VCaP (cell line): Measurements from ENCODE around the gene NACC1.

Source experiments
- H3K27ac ChIP-seq: fragments of 450-650 bp; 2 replicates; pipeline ENCODE4 v1.5.1; 2017
- TF ChIP-seq, protein P1 (sequence below): fragments of 450-650 bp; conservative IDR thresholded peaks from 2 replicates; pipeline ENCODE4 v1.5.1; 2017; ENCODE audit warnings: mild to moderate bottlenecking, moderate library complexity

The NACC1 gene

DNA sequence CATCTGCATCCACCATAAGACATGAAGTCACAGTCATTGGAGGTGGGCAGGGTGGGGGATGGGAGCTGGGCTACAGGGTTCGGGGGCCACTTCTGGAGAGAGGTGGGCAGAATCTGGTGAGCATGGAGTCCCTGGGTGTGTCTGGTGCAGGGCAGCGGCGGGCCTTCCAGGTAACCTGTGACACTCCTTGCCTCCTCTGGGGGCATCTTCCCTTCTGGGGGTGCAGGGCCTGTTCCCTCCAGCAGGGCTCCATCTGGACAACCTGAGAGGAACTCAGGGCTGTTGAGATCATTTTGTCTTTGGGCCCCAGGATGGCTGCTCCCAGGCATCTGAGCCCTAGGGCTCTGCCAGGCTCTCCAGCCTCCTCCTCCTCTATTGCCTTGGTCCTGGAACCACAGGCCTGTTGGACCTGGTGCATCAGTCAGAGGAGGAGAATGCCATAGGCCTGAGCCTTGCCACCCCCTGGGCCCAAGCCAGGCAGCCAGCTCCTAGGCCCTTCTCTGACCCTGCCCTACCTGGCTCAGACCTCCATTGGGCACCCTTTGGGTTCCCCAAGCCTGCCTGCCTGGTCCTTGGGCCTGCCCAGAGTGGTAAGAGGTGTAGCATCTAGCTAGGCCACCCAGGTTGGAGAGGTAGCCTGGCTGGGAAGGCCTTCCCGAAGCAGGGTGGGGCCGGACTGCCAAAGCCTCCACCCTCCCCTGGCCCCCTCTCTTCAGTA is 28.8 kb upstream of the NACC1 start:
- TF ChIP-seq, protein P1, sequence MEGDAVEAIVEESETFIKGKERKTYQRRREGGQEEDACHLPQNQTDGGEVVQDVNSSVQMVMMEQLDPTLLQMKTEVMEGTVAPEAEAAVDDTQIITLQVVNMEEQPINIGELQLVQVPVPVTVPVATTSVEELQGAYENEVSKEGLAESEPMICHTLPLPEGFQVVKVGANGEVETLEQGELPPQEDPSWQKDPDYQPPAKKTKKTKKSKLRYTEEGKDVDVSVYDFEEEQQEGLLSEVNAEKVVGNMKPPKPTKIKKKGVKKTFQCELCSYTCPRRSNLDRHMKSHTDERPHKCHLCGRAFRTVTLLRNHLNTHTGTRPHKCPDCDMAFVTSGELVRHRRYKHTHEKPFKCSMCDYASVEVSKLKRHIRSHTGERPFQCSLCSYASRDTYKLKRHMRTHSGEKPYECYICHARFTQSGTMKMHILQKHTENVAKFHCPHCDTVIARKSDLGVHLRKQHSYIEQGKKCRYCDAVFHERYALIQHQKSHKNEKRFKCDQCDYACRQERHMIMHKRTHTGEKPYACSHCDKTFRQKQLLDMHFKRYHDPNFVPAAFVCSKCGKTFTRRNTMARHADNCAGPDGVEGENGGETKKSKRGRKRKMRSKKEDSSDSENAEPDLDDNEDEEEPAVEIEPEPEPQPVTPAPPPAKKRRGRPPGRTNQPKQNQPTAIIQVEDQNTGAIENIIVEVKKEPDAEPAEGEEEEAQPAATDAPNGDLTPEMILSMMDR, result peak; percentile 18; the same call in 1 of the 2 replicates
- peak overlapping the region; percentile 26; the same call in 1 of the 2 replicates for H3K27ac ChIP-seq

DNA sequence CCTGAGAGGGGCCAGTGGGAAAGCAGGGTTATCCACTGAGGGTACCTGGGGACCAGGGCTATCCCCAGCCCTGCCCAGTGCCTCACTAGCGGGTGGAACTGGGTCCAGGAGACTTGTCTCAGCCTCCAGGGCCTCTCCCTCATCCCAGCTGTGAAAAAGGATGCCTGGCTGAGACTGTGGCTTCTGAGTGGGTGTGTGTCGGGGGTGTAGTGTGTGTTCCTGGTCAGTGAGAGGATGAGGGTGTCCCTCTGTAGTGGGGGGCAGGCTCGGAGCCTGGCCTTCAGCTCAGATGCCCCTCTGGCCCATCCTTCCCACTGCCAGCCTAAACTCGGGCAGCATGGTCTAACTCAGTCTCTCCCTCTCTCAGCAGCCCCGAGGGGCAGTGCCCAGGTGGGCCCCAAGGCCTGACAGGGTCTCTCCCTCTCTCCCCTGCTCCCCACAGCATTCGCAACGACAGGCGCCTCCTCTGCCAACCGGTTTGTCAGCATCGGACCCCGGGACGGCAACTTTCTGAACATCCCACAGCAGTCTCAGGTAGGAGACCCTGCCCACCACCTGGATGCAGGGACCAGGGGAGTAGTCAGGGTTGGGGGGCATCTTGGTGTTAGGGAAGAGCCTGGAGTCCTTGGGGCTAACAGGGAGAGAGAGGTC is 28.1 kb upstream of the NACC1 start:
- TF ChIP-seq, protein P1, result no peak
- peak overlapping the region; percentile 26; the same call in 1 of the 2 replicates for H3K27ac ChIP-seq

DNA sequence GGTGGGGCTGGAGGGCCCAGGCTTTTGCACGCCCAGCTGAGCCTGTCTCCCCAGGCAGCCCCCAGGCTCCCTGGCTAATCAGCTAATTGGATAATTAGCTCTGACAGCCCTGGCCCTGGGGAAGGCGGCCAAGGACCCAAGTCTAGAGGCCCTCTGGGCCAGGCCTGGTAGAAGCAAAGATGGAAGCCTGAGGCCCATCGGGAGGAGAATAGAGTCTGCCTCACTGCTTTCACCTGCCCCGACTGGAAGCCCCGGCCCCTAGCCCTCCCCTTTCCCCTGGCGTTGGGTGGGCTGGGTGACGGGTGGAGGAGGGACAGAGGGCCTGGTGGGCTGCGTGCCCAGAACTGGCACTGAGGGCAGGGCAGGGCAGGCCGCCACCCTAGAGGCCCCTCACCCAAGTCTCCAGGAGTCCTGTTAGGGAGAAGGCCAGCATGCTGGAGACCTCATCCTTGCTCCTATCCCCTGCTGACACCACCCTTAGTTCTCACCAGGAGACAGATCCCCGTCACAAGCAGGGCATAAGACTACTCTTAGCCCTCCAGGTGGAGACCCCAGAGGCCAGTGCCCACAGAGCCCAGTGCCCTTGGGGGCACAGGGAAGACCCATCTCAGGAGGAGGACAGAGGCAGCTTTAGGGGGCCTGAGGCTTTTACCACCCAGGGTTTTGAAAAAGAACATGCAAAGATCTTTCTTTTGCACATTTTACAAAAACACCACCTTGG is 27.4 kb upstream of the NACC1 start:
- peak overlapping the region; percentile 26; the same call in 1 of the 2 replicates for H3K27ac ChIP-seq
- TF ChIP-seq, protein P1, result no peak

DNA sequence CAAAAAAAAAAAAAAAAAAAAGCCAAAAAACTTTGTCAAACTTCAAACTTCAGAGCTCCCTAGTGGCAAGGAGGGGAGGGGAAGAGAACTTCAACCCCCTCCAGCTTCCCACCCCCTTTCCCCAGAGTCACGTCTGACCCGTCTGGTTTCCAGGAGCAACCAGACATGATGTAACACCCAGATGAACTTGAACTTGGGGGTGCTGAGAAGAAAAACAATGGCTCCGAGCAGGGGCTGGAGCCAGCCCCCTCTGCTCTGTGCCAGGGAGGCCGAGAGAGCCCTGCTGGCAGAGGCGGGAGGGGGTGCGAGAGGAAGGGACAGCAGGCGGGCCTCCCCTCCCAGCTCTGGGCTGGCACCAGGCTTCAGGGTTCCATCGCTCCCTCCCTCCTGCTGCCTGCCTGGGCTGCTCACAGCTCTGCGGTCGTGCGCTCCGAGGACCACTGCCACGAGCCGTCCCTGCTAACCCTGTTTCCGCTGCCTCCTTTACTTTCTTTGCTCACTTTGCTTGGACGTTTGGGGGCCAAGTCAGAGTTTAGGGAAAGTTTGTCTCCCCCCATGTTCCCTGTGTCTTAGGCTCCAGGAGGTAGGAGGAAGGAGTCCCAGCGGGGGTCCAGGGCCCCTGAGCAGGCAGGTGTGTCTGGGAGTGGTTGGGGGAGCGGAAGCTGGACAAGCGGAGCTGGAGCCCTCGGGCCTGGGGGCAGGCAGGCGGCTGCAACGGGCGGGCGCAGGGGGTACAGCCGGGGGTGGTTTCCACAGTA is 26.5 kb upstream of the NACC1 start:
- TF ChIP-seq, protein P1, result no peak
- peak overlapping the region; percentile 20; the same call in 1 of the 2 replicates for H3K27ac ChIP-seq

DNA sequence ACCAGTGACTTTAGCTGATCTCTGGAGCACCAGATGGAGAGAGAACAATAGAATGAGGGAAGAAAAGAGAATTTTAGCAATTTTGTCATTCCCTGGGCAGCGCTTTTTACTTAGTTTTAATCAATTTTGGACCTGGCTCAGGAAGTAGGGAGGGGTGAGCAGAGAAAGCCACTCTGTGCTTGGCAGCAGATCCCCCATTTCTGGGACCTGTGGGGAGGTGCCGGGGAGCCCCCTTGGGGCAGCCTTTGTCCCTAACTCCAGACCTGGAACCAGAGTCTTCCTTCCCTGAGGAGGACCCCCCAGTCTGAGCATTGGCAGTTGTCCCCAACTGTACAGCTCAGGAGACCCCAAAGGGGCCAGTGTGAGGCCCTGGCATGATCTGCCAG is 25.9 kb upstream of the NACC1 start:
- TF ChIP-seq, protein P1, result no peak

DNA sequence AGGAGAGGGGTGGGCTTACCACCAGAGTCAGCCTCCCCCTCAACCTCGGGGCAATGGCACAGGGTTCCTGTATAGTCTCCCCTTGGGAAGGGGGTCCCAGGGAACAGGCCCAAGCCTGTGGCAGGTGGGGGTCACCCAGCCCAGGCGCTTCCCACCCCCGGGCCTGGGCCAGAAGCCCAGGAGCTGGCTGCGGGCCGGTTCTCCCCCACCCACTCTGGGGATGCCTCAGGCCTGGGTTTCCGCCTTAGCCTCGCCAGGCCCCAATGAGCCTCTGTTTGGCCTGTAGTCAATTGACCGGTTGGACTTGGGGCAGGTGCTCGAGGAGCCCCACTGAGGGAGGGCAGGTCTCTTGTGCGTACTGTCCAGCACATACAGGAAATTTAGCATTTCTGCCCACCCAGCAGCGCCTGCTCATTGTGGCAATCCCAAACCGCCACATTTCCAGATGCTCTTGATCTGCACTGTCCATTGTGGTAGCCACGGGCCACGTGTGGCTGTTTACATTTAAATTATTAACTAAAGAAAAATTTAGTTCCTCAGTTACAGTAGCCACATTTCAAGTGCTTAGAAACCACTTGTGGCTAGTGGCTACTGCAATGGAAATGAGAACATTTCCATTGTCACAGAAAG is 25.3 kb upstream of the NACC1 start:
- H3K27ac ChIP-seq, result peak overlapping the region; percentile 20; the same call in 1 of the 2 replicates
- TF ChIP-seq, protein P1, result no peak

More for the DNA sequence above, 25.9 kb upstream of the NACC1 start:
- peak overlapping the region; percentile 20; the same call in 1 of the 2 replicates for H3K27ac ChIP-seq
